GM19328 (cell line): Measurements from ENCODE around the gene PSMD13.
"Not testable (repeated sequence)": the region's sequence is repeated elsewhere in the genome, so short reads cannot be mapped to it uniquely, and the experiment has no call there.

Experiments
- ATAC-seq: cut with Tn5 transposase; IDR thresholded peaks from one replicate; pipeline ENCODE4 v1.9.1; 2021; ENCODE audit warnings: mild to moderate bottlenecking, moderate library complexity; ENCODE audit not compliant: unreplicated experiment

PSMD13 gene

GRCh38 chr11:216081-216974, 20.4 kb upstream of the PSMD13 start:
- no peak for ATAC-seq

GRCh38 chr11:217704-218103, 19.1 kb upstream of the PSMD13 start:
- ATAC-seq: no peak

- ATAC-seq: no peak
Observed at GRCh38 chr11:218815-219593, 17.8 kb upstream of the PSMD13 start.

- ATAC-seq: not testable (repeated sequence)
Observed at GRCh38 chr11:220641-221215, 16.0 kb upstream of the PSMD13 start.

GRCh38 chr11:221539-221938, 15.2 kb upstream of the PSMD13 start:
- ATAC-seq: no peak

GRCh38 chr11:221998-222789, 14.6 kb upstream of the PSMD13 start:
- no peak for ATAC-seq

- ATAC-seq: no peak
Observed at GRCh38 chr11:223026-223789, 13.6 kb upstream of the PSMD13 start.

- ATAC-seq: no peak
Observed at GRCh38 chr11:223884-224283, 12.9 kb upstream of the PSMD13 start.

GRCh38 chr11:224424-224823, 12.4 kb upstream of the PSMD13 start:
- ATAC-seq: no peak

- ATAC-seq: no peak
Observed at GRCh38 chr11:225734-226453, 10.9 kb upstream of the PSMD13 start.

- no peak for ATAC-seq
Observed at GRCh38 chr11:227824-228379, 8.9 kb upstream of the PSMD13 start.

GRCh38 chr11:230431-230830, 6.3 kb upstream of the PSMD13 start:
- no peak for ATAC-seq

- no peak for ATAC-seq
Observed at GRCh38 chr11:232783-233565, 3.8 kb upstream of the PSMD13 start.

GRCh38 chr11:235180-235579, 1.6 kb upstream of the PSMD13 start:
- ATAC-seq: no peak

GRCh38 chr11:235609-235996, 1.2 kb upstream of the PSMD13 start:
- no peak for ATAC-seq

GRCh38 chr11:235997-236773, 591 bp upstream of the PSMD13 start, which contains the start of gene SIRT3:
Gene SIRT3, minus strand, starts transcription at chr11:236342. Its CDS starts 14 bp downstream, at chr11:236328.
- ATAC-seq: peak; percentile 68

GRCh38 chr11:238346-238745, 1.6 kb downstream of the PSMD13 start:
- ATAC-seq: not testable (repeated sequence)

GRCh38 chr11:240315-240714, 3.5 kb downstream of the PSMD13 start:
- ATAC-seq: no peak
